ENCODE measurements around the gene ST3GAL5. TPM values are rescaled to one million over a fixed set of nuclear protein-coding genes. Genes with fewer than 3 reads are reported as not detected.
A peak's percentile ranks its signal among the peaks of the same experiment; 100 is the strongest.

Gene ST3GAL5
- total RNA-seq, 4 donors from 2014 or later: 3.0 to 20.2 (median 13.6) TPM

DNA sequence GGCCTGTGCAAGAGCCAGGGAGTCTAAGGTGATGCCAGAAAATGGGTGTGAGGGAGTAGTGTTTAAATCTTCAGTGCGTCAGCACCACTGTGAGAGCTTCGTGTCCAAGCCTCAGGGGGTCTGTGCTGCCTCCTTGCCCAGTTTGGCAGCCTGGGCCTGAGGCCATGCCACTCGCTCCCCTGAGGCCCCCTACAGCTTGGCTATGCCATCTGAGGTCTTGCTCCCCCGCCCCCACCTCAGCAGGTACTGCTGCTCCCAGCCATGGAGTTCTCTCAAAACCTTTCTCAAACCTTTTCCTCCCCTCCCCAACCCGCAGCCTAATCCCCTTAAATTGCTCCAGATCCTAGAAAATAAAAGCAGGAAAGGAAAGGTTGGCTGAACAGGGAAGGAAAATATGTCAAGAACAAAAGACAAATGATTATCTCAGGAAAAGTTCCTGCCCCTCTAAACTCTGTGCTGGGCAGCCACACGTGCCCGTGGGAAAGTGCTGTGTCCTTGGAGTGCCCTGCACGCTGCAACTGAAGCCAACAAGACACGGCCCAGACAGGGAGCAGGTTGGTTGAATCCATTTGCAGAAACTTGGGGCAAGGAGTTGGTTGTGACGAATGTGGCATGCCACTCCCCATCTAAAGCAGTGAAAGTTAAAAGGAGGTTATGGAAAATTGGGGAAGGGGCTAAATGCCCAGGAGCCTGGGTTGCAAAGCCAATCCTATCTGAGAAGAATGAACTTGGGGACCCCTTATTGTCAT, 73.8 kb downstream of the ST3GAL5 start:
- Histone ChIP-seq H3K27me3 (no peaks in the 10 kb centered on the region), H3K4me3 (no peak overlapping the region), H3K27ac (no peak overlapping the region), H3K9me3 (no peaks in the 10 kb centered on the region), H3K36me3 (no peaks in the 10 kb centered on the region), H3K4me1 (peaks cover 0 to 17% (median 13%) of the 10 kb centered on the region in 4 donors)
- TF ChIP-seq POLR2A (IDR thresholded peaks at IDR 0.05) (no peak), POLR2AphosphoS5 (IDR thresholded peaks at IDR 0.05) (no peak), EP300 (IDR thresholded peaks at IDR 0.05; ENCODE audit: low read depth) (no peak)
- TF ChIP-seq, protein P1, sequence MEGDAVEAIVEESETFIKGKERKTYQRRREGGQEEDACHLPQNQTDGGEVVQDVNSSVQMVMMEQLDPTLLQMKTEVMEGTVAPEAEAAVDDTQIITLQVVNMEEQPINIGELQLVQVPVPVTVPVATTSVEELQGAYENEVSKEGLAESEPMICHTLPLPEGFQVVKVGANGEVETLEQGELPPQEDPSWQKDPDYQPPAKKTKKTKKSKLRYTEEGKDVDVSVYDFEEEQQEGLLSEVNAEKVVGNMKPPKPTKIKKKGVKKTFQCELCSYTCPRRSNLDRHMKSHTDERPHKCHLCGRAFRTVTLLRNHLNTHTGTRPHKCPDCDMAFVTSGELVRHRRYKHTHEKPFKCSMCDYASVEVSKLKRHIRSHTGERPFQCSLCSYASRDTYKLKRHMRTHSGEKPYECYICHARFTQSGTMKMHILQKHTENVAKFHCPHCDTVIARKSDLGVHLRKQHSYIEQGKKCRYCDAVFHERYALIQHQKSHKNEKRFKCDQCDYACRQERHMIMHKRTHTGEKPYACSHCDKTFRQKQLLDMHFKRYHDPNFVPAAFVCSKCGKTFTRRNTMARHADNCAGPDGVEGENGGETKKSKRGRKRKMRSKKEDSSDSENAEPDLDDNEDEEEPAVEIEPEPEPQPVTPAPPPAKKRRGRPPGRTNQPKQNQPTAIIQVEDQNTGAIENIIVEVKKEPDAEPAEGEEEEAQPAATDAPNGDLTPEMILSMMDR (IDR thresholded peaks at IDR 0.05): no peak
- no peak for DNase-seq
- in situ Hi-C loops (cut with MboI; ENCODE audit: low pct_ligation_motif_present in 1 of 4, low pct_unique_long_range_greater_than_20kb in 1 of 4, low sequenced_read_pairs in 3 of 4): loop anchor here in 3 of 4 donors (5.0 to 25.0 kb wide), 4 partner anchors 73 to 178 kb away; no protein-coding TSS in a partner anchor
- 83 to 86% methylated on average over 4 to 10 of the region's 10 CpGs for WGBS, 2 donors (ENCODE audit: low coverage in 1 of 2)
- intact Hi-C loops (cut with DNase I; ENCODE audit: low total_unique reads): loop anchor here (2.0 kb wide), 1 partner anchor 86 kb away; no protein-coding TSS in a partner anchor

DNA sequence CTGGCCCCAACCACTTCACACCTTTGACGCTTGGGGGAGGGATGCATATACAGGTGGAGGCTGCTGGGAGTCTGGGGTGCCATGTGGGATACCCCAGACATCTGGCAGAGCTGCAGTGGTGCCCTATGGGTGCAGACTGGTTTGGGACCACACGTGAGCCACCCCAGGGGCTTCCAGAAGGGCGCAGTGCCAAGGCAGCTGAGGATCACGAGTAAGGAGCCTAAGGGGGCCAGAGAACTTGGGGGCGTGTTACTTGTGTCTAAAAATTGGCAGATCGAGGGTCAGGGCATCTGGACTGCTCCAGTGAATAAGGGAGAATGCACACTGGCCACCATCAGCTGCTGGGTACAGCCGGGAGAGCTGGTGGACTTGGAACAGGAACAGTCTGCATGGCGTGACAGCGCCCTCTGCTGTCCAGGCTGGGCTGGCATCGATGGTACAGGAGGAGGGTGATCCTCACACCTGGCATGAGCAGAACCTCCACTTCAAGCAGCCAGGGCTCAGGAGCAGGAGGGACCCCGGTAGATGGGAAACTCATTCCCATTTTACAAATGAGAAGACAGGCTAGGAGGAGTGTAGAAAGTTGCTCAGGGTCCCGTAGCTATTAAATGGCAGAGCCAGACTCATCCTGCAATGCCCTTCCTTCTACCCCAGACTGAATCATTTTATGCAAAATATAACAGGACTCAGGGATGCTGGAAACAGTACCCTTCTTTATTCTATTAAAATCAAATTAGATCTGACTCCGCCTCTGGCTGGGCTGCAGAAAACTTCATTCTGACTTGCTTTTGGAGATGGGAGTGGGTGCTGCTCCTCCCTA, 74.6 kb downstream of the ST3GAL5 start:
- Histone ChIP-seq H3K9me3 (no peaks in the 10 kb centered on the region), H3K4me3 (no peak overlapping the region), H3K27ac (no peak overlapping the region), H3K4me1 (peaks cover 0 to 17% (median 13%) of the 10 kb centered on the region in 4 donors), H3K36me3 (no peaks in the 10 kb centered on the region), H3K27me3 (no peaks in the 10 kb centered on the region)
- DNase-seq: peak; percentile 92
- in situ Hi-C loops (cut with MboI; ENCODE audit: low pct_ligation_motif_present in 1 of 4, low pct_unique_long_range_greater_than_20kb in 1 of 4, low sequenced_read_pairs in 3 of 4) (loop anchor here in 3 of 4 donors (5.0 to 25.0 kb wide), 4 partner anchors 72 to 177 kb away; no protein-coding TSS in a partner anchor), intact Hi-C loops (cut with DNase I; ENCODE audit: low total_unique reads) (loop anchor here (2.0 kb wide), 1 partner anchor 85 kb away; no protein-coding TSS in a partner anchor)
- TF ChIP-seq EP300 (IDR thresholded peaks at IDR 0.05; ENCODE audit: low read depth): no peak
- no peak for TF ChIP-seq POLR2A (IDR thresholded peaks at IDR 0.05)
- TF ChIP-seq, protein P1 (IDR thresholded peaks at IDR 0.05): peak; percentile 92 to 94 (median 93)
- no peak for TF ChIP-seq POLR2AphosphoS5 (IDR thresholded peaks at IDR 0.05)
- 31 to 46% methylated on average over 2 to 13 of the region's 13 CpGs for WGBS, 2 donors (ENCODE audit: low coverage in 1 of 2)

DNA sequence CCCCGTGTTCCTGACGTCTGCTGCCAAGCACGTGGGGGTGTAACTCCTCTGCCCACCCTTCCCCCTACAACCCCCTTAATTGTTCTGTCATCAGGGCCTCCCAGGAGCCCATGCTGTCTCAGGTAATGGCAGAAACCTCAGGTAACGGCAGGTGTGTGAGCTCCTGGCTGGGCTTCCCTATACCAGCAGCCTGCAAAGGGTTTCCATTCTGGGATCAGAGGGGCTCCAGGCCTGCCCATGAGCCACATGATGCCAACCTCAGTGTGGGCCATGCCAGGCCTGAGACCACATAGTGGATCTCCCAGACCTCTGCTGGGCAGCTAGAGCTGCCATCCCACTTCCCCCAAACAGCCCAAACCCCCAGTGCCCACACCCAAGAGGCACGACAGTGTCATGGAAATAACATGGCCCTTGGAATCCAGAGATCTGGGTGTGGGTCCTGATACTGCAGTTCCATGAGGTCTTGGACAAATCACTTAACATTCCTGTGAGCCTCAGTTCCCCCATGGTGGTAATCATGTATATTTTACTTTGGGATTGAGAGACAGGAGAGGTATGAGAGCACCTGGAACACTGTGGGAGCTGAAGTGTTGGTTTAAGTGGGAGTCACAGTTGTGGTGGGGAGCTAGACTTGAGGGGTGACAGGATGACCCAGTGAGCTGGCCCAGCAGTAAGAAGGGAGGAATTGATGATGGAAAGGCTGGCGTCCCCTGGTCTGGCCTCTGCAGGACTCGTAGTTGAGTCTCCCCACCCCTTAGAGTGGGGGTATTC, 75.4 kb downstream of the ST3GAL5 start:
- no peaks in the 10 kb centered on the region for H3K36me3 ChIP-seq
- H3K4me1 ChIP-seq: peaks cover 0 to 17% (median 13%) of the 10 kb centered on the region in 4 donors
- H3K4me3 ChIP-seq: no peak overlapping the region
- H3K27me3 ChIP-seq: no peaks in the 10 kb centered on the region
- WGBS, 2 donors (ENCODE audit: low coverage in 1 of 2): 79% methylated on average over 3 to 7 of the region's 7 CpGs
- TF ChIP-seq POLR2A (IDR thresholded peaks at IDR 0.05) (no peak), POLR2AphosphoS5 (IDR thresholded peaks at IDR 0.05) (no peak), EP300 (IDR thresholded peaks at IDR 0.05; ENCODE audit: low read depth) (no peak)
- TF ChIP-seq, protein P1 (IDR thresholded peaks at IDR 0.05): no peak
- H3K9me3 ChIP-seq: no peaks in the 10 kb centered on the region
- intact Hi-C loops (cut with DNase I; ENCODE audit: low total_unique reads) (no loop called here), in situ Hi-C loops (cut with MboI; ENCODE audit: low pct_ligation_motif_present in 1 of 4, low pct_unique_long_range_greater_than_20kb in 1 of 4, low sequenced_read_pairs in 3 of 4) (loop anchor here in 3 of 4 donors (5.0 to 25.0 kb wide), 4 partner anchors 71 to 176 kb away; no protein-coding TSS in a partner anchor)
- no peak for DNase-seq
- H3K27ac ChIP-seq: no peak overlapping the region
